SKM-1 treated with dmso at 0.1 percent for 144 hours (cell line): ENCODE data around the gene FAM174C.

Experiments used
- DNase-seq: peaks from one replicate; lab custom pipeline; 2025; ENCODE audit not compliant: unreplicated experiment; lab: John Stamatoyannopoulos, UW

FAM174C gene

GRCh38 chr19:1284979-1285736 lies 9.8 kb downstream of the FAM174C start:
- no peak for DNase-seq

- DNase-seq: no peak
Measured at GRCh38 chr19:1285737-1286360, 10.5 kb downstream of the FAM174C start, which contains the start of gene EFNA2. TSS of gene EFNA2 (plus strand) at chr19:1285873. CDS start at chr19:1286169, 296 bp downstream.

GRCh38 chr19:1286487-1287353 lies 11.4 kb downstream of the FAM174C start:
- no peak for DNase-seq

- DNase-seq: no peak
Measured at GRCh38 chr19:1287354-1288225, 12.3 kb downstream of the FAM174C start.

- DNase-seq: no peak
Measured at GRCh38 chr19:1288226-1288612, 12.9 kb downstream of the FAM174C start.

GRCh38 chr19:1288833-1289685 lies 13.7 kb downstream of the FAM174C start:
- no peak for DNase-seq

- DNase-seq: no peak
Measured at GRCh38 chr19:1289686-1290025, 14.3 kb downstream of the FAM174C start.

GRCh38 chr19:1290196-1290702 lies 14.9 kb downstream of the FAM174C start:
- no peak for DNase-seq

GRCh38 chr19:1290703-1291651 lies 15.6 kb downstream of the FAM174C start:
- DNase-seq: no peak

- no peak for DNase-seq
Measured at GRCh38 chr19:1291761-1292418, 16.6 kb downstream of the FAM174C start.

- no peak for DNase-seq
Measured at GRCh38 chr19:1292419-1293151, 17.3 kb downstream of the FAM174C start.

- DNase-seq: no peak
Measured at GRCh38 chr19:1293782-1294604, 18.7 kb downstream of the FAM174C start.

- no peak for DNase-seq
Measured at GRCh38 chr19:1294688-1295087, 19.4 kb downstream of the FAM174C start.

GRCh38 chr19:1295169-1296012 lies 20.1 kb downstream of the FAM174C start:
- DNase-seq: no peak

- no peak for DNase-seq
Measured at GRCh38 chr19:1296078-1296477, 20.7 kb downstream of the FAM174C start.
